ENCODE data around the gene CCDC86. TPM values are rescaled to one million over a fixed set of nuclear protein-coding genes. Genes with fewer than 3 reads are reported as not detected.

The CCDC86 gene
- total RNA-seq, 1 experiment from 2014 or later, result 53.5 TPM

DNA sequence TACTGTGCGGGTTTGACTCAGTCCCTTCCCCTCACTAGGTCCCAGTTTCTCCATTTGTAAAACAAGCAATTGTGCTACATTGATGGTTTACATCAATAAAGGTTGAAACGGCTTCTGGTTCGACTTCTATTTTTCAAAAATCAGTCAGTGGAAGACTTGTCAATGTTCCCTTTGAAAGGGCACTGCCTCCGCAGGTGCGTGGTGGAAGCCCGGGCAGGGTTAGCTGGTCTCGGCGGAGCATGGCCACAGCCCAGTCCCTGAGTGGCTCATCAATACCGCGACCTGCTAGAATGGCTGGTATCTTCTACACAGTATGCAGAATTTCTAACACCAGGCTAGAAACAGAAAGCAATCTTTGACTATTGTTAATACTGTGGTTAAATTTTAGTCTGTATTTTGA, 40.7 kb upstream of the CCDC86 start (continued):
- TF ChIP-seq, protein P1, sequence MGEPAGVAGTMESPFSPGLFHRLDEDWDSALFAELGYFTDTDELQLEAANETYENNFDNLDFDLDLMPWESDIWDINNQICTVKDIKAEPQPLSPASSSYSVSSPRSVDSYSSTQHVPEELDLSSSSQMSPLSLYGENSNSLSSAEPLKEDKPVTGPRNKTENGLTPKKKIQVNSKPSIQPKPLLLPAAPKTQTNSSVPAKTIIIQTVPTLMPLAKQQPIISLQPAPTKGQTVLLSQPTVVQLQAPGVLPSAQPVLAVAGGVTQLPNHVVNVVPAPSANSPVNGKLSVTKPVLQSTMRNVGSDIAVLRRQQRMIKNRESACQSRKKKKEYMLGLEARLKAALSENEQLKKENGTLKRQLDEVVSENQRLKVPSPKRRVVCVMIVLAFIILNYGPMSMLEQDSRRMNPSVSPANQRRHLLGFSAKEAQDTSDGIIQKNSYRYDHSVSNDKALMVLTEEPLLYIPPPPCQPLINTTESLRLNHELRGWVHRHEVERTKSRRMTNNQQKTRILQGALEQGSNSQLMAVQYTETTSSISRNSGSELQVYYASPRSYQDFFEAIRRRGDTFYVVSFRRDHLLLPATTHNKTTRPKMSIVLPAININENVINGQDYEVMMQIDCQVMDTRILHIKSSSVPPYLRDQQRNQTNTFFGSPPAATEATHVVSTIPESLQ (CRISPR knock-in tag; IDR thresholded peaks at IDR 0.05), result no peak

DNA sequence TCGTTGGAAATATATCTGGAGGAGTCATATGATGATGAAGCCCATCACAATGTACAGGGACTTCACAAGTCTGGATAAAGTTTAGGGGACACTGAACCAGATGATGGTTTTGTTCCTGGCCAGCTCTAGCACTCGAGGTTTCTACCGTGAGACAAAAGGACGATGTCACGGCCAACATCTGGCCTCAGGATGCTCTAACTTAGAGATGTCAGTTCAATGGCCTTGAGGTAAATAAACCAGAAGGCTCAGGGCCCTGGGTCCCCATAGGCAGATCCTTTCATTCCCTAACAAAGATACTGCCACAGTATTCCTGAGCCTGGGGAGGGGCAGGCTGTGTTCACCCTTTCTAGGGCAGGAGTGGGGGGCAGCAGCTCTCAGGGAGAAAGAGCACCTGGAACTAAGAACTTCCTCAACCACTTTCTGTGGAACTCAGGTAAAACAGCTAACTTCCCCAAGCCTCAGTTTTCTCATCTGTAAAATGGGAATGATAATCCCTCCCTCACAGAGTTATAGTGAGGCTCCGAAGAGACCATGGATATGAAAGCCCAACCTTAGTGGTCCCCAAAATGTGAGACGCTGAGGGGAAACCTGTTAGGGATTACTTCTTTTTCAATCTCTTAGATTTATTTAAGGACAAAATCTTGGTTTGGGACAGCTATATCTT, 38.5 kb upstream of the CCDC86 start:
- Mint-ChIP-seq H3K27ac (no peak overlapping the region), H3K27me3 (ENCODE audit: low read depth) (peaks cover 22% of the 10 kb centered on the region), H3K36me3 (no peaks in the 10 kb centered on the region), H3K4me1 (no peaks in the 10 kb centered on the region), H3K4me3 (no peak overlapping the region), H3K9me3 (peaks cover 3% of the 10 kb centered on the region; the same call in 1 of the 2 replicates)
- TF ChIP-seq, protein P2, sequence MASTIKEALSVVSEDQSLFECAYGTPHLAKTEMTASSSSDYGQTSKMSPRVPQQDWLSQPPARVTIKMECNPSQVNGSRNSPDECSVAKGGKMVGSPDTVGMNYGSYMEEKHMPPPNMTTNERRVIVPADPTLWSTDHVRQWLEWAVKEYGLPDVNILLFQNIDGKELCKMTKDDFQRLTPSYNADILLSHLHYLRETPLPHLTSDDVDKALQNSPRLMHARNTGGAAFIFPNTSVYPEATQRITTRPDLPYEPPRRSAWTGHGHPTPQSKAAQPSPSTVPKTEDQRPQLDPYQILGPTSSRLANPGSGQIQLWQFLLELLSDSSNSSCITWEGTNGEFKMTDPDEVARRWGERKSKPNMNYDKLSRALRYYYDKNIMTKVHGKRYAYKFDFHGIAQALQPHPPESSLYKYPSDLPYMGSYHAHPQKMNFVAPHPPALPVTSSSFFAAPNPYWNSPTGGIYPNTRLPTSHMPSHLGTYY (CRISPR knock-in tag; IDR thresholded peaks at IDR 0.05), result no peak
- TF ChIP-seq KAT7 (CRISPR knock-in tag; IDR thresholded peaks at IDR 0.05; ENCODE audit: borderline replicate concordance), result no peak
- no peak for TF ChIP-seq ZNF423 (CRISPR knock-in tag; IDR thresholded peaks at IDR 0.05)
- TF ChIP-seq NFE2L1 (CRISPR knock-in tag; IDR thresholded peaks at IDR 0.05), result no peak
- TF ChIP-seq SMAD4 (CRISPR knock-in tag; IDR thresholded peaks at IDR 0.05), result no peak
- TF ChIP-seq, protein P3, sequence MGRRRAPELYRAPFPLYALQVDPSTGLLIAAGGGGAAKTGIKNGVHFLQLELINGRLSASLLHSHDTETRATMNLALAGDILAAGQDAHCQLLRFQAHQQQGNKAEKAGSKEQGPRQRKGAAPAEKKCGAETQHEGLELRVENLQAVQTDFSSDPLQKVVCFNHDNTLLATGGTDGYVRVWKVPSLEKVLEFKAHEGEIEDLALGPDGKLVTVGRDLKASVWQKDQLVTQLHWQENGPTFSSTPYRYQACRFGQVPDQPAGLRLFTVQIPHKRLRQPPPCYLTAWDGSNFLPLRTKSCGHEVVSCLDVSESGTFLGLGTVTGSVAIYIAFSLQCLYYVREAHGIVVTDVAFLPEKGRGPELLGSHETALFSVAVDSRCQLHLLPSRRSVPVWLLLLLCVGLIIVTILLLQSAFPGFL (CRISPR knock-in tag; IDR thresholded peaks at IDR 0.05; ENCODE audit: borderline replicate concordance), result no peak
- TF ChIP-seq ETV6 (CRISPR knock-in tag; IDR thresholded peaks at IDR 0.05), result no peak
- no peak for TF ChIP-seq TP53 (CRISPR knock-in tag; IDR thresholded peaks at IDR 0.05)
- TF ChIP-seq, protein P4, sequence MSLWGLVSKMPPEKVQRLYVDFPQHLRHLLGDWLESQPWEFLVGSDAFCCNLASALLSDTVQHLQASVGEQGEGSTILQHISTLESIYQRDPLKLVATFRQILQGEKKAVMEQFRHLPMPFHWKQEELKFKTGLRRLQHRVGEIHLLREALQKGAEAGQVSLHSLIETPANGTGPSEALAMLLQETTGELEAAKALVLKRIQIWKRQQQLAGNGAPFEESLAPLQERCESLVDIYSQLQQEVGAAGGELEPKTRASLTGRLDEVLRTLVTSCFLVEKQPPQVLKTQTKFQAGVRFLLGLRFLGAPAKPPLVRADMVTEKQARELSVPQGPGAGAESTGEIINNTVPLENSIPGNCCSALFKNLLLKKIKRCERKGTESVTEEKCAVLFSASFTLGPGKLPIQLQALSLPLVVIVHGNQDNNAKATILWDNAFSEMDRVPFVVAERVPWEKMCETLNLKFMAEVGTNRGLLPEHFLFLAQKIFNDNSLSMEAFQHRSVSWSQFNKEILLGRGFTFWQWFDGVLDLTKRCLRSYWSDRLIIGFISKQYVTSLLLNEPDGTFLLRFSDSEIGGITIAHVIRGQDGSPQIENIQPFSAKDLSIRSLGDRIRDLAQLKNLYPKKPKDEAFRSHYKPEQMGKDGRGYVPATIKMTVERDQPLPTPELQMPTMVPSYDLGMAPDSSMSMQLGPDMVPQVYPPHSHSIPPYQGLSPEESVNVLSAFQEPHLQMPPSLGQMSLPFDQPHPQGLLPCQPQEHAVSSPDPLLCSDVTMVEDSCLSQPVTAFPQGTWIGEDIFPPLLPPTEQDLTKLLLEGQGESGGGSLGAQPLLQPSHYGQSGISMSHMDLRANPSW (CRISPR knock-in tag; conservative IDR thresholded peaks at IDR 0.05; ENCODE audit: low read depth), result no peak
- POLR2A ChIA-PET, result no interaction called here
- CTCF ChIA-PET, result interaction anchor here (0.7 to 1.9 kb wide), 4 partner anchors 41 to 569 kb away, joined by 3 to 5 read pairs (median 4); no protein-coding TSS in a partner anchor
- ATAC-seq, result no peak
- DNase-seq (ENCODE audit: low spot score), result no peak

DNA sequence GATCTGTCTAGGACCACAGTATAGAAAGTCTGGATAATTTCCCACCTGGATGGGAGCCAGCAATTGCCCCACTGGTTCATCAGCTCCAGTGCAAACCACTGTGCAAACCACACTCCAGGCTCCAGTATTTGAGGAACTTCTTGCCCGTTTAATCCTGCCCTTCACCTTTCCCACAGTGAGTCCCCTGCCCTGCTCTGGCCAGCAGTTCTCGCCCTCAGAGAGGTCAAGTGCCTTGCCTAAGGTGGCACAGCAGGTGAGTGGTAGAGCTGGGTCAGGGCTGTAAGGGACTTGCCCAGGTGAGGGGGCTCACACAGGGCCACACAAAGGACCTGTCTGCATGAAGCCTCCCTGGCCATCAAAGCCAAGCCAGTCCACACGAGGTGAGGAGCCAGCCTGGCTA, 32.7 kb upstream of the CCDC86 start:
- DNase-seq (ENCODE audit: low spot score) (no peak), ATAC-seq (no peak)
- ChIA-PET POLR2A (no interaction called here), CTCF (no interaction called here)
- no peaks in the 10 kb centered on the region for H3K4me1 Mint-ChIP-seq
- 0 out of 2 replicates have a peak, but pooled peaks cover 6% of the 10 kb centered on the region for H3K27me3 Mint-ChIP-seq (ENCODE audit: low read depth)
- 0 out of 2 replicates have a peak, but pooled peaks cover 3% of the 10 kb centered on the region for H3K36me3 Mint-ChIP-seq
- peaks cover 10% of the 10 kb centered on the region for H3K9me3 Mint-ChIP-seq
- H3K27ac Mint-ChIP-seq, result no peak overlapping the region
- H3K4me3 Mint-ChIP-seq, result no peak overlapping the region
- no peak for TF ChIP-seq OVOL2 (CRISPR knock-in tag; IDR thresholded peaks at IDR 0.05; ENCODE audit: borderline replicate concordance)
- no peak for TF ChIP-seq ETV6 (CRISPR knock-in tag; IDR thresholded peaks at IDR 0.05)
- TF ChIP-seq, protein P5, sequence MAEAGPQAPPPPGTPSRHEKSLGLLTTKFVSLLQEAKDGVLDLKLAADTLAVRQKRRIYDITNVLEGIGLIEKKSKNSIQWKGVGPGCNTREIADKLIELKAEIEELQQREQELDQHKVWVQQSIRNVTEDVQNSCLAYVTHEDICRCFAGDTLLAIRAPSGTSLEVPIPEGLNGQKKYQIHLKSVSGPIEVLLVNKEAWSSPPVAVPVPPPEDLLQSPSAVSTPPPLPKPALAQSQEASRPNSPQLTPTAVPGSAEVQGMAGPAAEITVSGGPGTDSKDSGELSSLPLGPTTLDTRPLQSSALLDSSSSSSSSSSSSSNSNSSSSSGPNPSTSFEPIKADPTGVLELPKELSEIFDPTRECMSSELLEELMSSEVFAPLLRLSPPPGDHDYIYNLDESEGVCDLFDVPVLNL (CRISPR knock-in tag; IDR thresholded peaks at IDR 0.05; ENCODE audit: borderline replicate concordance, low read depth), result no peak
- no peak for TF ChIP-seq ZNF396 (CRISPR knock-in tag; IDR thresholded peaks at IDR 0.05; ENCODE audit: borderline replicate concordance)
- no peak for TF ChIP-seq ZNF219 (CRISPR knock-in tag; IDR thresholded peaks at IDR 0.05; ENCODE audit: borderline replicate concordance)
- TF ChIP-seq, protein P6, sequence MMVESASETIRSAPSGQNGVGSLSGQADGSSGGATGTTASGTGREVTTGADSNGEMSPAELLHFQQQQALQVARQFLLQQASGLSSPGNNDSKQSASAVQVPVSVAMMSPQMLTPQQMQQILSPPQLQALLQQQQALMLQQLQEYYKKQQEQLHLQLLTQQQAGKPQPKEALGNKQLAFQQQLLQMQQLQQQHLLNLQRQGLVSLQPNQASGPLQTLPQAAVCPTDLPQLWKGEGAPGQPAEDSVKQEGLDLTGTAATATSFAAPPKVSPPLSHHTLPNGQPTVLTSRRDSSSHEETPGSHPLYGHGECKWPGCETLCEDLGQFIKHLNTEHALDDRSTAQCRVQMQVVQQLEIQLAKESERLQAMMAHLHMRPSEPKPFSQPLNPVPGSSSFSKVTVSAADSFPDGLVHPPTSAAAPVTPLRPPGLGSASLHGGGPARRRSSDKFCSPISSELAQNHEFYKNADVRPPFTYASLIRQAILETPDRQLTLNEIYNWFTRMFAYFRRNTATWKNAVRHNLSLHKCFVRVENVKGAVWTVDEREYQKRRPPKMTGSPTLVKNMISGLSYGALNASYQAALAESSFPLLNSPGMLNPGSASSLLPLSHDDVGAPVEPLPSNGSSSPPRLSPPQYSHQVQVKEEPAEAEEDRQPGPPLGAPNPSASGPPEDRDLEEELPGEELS (CRISPR knock-in tag; IDR thresholded peaks at IDR 0.05), result no peak
- TF ChIP-seq NR1H2 (CRISPR knock-in tag; IDR thresholded peaks at IDR 0.05), result no peak
- TF ChIP-seq, protein P7, sequence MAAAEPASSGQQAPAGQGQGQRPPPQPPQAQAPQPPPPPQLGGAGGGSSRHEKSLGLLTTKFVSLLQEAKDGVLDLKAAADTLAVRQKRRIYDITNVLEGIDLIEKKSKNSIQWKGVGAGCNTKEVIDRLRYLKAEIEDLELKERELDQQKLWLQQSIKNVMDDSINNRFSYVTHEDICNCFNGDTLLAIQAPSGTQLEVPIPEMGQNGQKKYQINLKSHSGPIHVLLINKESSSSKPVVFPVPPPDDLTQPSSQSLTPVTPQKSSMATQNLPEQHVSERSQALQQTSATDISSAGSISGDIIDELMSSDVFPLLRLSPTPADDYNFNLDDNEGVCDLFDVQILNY (CRISPR knock-in tag; IDR thresholded peaks at IDR 0.05), result no peak
- TF ChIP-seq ZNF671 (CRISPR knock-in tag; IDR thresholded peaks at IDR 0.05), result no peak
- TF ChIP-seq, protein P8, sequence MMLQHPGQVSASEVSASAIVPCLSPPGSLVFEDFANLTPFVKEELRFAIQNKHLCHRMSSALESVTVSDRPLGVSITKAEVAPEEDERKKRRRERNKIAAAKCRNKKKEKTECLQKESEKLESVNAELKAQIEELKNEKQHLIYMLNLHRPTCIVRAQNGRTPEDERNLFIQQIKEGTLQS (CRISPR knock-in tag; conservative IDR thresholded peaks at IDR 0.05), result no peak
- TF ChIP-seq ZNF317 (CRISPR knock-in tag; IDR thresholded peaks at IDR 0.05; ENCODE audit: borderline replicate concordance, low read depth), result no peak
- TF ChIP-seq ZNF138 (CRISPR knock-in tag; conservative IDR thresholded peaks at IDR 0.05), result no peak
